Parathyroid adenoma (tissue), 2 donors: ENCODE data around the gene KCNJ3.

ENCODE experiments used
- H2AFZ ChIP-seq: fragments of 300-600 bp; sonication (generic); one replicate; pipeline ENCODE4 v1.7.0; 2017; ENCODE audit warnings: antibody characterized with exemption, mild to moderate bottlenecking
- H3K27ac ChIP-seq: fragments of 300-600 bp; sonication (generic); one replicate; pipeline ENCODE4 v1.7.0; 2017
- H3K27me3 ChIP-seq: fragments of 300-600 bp; sonication (generic); one replicate; pipeline ENCODE4 v1.7.0; 2017; ENCODE audit warnings: low read length; ENCODE audit not compliant: control insufficient read depth, insufficient read depth
- H3K36me3 ChIP-seq: fragments of 300-600 bp; sonication (generic); one replicate; pipeline ENCODE4 v1.7.0; 2017; ENCODE audit warnings: low read length; ENCODE audit not compliant: control insufficient read depth, insufficient read depth
- H3K4me1 ChIP-seq: fragments of 300-600 bp; sonication (generic); one replicate; pipeline ENCODE4 v1.7.0; 2017; ENCODE audit warnings: control low read depth
- H3K4me2 ChIP-seq: fragments of 300-600 bp; sonication (generic); one replicate; pipeline ENCODE4 v1.7.0; 2017; ENCODE audit warnings: low read length
- H3K4me3 ChIP-seq: fragments of 300-600 bp; sonication (generic); one replicate; pipeline ENCODE4 v1.7.0; 2017; ENCODE audit warnings: low read depth, low read length
- H3K79me2 ChIP-seq: fragments of 300-600 bp; sonication (generic); one replicate; pipeline ENCODE4 v1.7.0; 2017; ENCODE audit warnings: control low read depth
- H3K9ac ChIP-seq: fragments of 300-600 bp; sonication (generic); one replicate; pipeline ENCODE4 v1.7.0; 2017; ENCODE audit warnings: mild to moderate bottlenecking
- H3K9me3 ChIP-seq: fragments of 300-600 bp; sonication (generic); one replicate; pipeline ENCODE4 v1.7.0; 2017; ENCODE audit warnings: low read length; ENCODE audit not compliant: control insufficient read depth
- CTCF ChIP-seq: fragments of 300-600 bp; sonication (generic); IDR thresholded peaks from one replicate; pipeline ENCODE4 v1.7.0; 2017; ENCODE audit warnings: antibody characterized with exemption, mild to moderate bottlenecking
- donor health status: primary hyperparathyroidism.

Gene KCNJ3

GRCh38 chr2:154837035-154837434, 138.5 kb downstream of the KCNJ3 start:
- no peak overlapping the region for H3K4me3 ChIP-seq
- H3K4me1 ChIP-seq = peaks cover 3% of the 10 kb centered on the region
- peak overlapping the region; percentile 42 for H3K27ac ChIP-seq
- H3K36me3 ChIP-seq = no peaks in the 10 kb centered on the region
- TF ChIP-seq CTCF = no peak
- H3K9me3 ChIP-seq = no peaks in the 10 kb centered on the region
- no peak overlapping the region for H2AFZ ChIP-seq
- H3K27me3 ChIP-seq = no peaks in the 10 kb centered on the region
- H3K9ac ChIP-seq = no peak overlapping the region
- no peaks in the 10 kb centered on the region for H3K79me2 ChIP-seq
- no peak overlapping the region for H3K4me2 ChIP-seq

- Histone ChIP-seq H3K4me3 (no peak overlapping the region), H3K9me3 (no peaks in the 10 kb centered on the region), H3K27me3 (no peaks in the 10 kb centered on the region), H2AFZ (no peak overlapping the region), H3K79me2 (no peaks in the 10 kb centered on the region), H3K36me3 (no peaks in the 10 kb centered on the region), H3K4me2 (no peak overlapping the region), H3K4me1 (no peaks in the 10 kb centered on the region), H3K9ac (no peak overlapping the region), H3K27ac (no peak overlapping the region)
- no peak for TF ChIP-seq CTCF
Observed at GRCh38 chr2:154844513-154844912, 146.0 kb downstream of the KCNJ3 start.

- Histone ChIP-seq H3K4me1 (no peaks in the 10 kb centered on the region), H3K36me3 (no peaks in the 10 kb centered on the region), H3K27ac (no peak overlapping the region), H2AFZ (no peak overlapping the region), H3K9me3 (no peaks in the 10 kb centered on the region), H3K4me2 (no peak overlapping the region), H3K79me2 (no peaks in the 10 kb centered on the region), H3K4me3 (no peak overlapping the region), H3K27me3 (no peaks in the 10 kb centered on the region), H3K9ac (no peak overlapping the region)
- no peak for TF ChIP-seq CTCF
Observed at GRCh38 chr2:154846842-154847241, 148.3 kb downstream of the KCNJ3 start.

GRCh38 chr2:154849482-154849881, 151.0 kb downstream of the KCNJ3 start:
- Histone ChIP-seq H3K36me3 (no peaks in the 10 kb centered on the region), H3K9me3 (no peaks in the 10 kb centered on the region), H3K79me2 (no peaks in the 10 kb centered on the region), H2AFZ (peak overlapping the region; percentile 5), H3K27ac (no peak overlapping the region), H3K27me3 (no peaks in the 10 kb centered on the region), H3K9ac (no peak overlapping the region), H3K4me3 (no peak overlapping the region), H3K4me2 (no peak overlapping the region), H3K4me1 (no peaks in the 10 kb centered on the region)
- no peak for TF ChIP-seq CTCF

- H3K36me3 ChIP-seq = no peaks in the 10 kb centered on the region
- no peak for TF ChIP-seq CTCF
- no peaks in the 10 kb centered on the region for H3K9me3 ChIP-seq
- H3K79me2 ChIP-seq = no peaks in the 10 kb centered on the region
- no peaks in the 10 kb centered on the region for H3K27me3 ChIP-seq
- no peak overlapping the region for H3K9ac ChIP-seq
- no peak overlapping the region for H3K4me2 ChIP-seq
- H2AFZ ChIP-seq = no peak overlapping the region
- no peak overlapping the region for H3K27ac ChIP-seq
- H3K4me1 ChIP-seq = no peaks in the 10 kb centered on the region
- H3K4me3 ChIP-seq = no peak overlapping the region
Observed at GRCh38 chr2:154850532-154850931, 152.0 kb downstream of the KCNJ3 start.
